SIG-M5 (cell line): ENCODE results near the gene PBRM1.

ENCODE experiments used
- DNase-seq: peaks from one replicate; lab custom pipeline; 2025; lab: John Stamatoyannopoulos, UW

The PBRM1 gene

GRCh38 chr3:52574056-52574965 lies 111.4 kb downstream of the PBRM1 start:
- DNase-seq, result no peak

DNA sequence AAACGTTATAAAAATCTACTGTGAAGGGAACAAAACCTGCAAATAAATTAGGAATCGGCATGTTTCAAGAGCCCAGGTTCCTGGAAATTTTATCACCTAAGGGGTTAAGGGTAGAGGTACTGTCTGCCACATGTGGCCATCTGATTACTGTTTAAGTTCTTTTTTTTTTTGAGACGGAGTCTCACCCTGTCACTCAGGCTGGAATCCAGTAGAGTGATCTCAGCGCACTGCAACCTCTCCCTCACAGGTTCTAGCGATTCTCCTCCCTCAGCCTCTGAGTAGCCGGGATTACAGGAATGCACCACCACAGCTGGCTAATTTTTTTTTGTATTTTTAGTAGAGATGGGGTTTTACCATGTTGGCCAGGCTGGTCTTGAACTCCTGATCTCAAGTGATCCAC lies 113.5 kb downstream of the PBRM1 start:
- DNase-seq, result no peak

DNA sequence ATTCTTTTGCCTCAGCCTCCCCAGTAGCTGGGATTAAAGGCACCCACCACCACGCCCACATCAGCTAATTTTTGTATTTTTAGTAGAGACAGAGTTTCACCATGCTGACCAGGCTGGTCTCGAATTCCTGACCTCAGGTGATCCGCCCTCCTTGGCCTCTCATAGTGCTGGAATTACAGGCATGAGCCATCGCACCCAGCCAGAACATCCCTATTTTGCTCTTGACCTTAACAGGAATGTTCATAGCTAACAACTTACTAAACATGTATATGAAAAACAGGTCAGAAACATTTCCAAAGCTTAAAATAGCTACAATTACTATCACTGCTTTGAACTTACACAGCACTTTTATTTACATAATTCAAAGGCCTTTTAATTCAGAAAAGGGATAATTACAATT lies 115.6 kb downstream of the PBRM1 start:
- DNase-seq, result no peak

GRCh38 chr3:52568069-52568468 lies 117.6 kb downstream of the PBRM1 start:
- DNase-seq, result no peak

GRCh38 chr3:52563984-52564383 lies 121.7 kb downstream of the PBRM1 start:
- DNase-seq, result no peak

DNA sequence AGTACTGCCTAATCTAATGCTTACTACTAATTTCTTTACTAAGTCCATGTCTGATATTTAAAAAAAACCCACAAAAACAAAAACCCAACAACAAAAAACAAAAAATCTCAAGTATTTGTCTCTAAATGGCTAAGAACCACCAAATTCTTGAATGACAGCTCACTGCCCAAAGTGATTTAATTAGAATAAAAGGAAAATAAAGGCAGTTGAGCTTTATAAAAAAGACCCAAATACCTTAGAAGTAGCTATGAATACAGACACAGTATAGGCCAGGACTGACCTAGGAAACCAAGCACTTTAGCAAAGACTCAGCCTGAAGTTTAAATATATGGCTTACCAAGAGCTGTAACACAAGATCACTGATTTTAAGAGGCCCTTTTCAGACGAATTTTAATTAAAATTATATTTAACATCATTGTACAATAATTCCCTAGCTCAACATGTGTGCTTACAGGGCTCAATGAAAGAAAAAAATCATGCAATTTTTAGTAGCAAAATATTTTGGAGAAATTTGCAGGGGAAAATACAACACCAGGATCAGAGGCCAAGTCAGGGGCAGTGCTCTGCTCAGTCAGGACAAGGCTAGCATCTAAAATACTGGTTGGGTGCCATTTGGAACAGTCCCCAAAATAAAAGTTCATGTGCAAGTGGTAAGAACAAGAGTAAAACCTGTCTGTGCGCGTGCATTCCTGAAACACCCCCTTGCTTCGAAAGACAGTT lies 124.5 kb downstream of the PBRM1 start:
- no peak for DNase-seq

- DNase-seq, result no peak
These were observed 127.3 kb downstream of the PBRM1 start for GRCh38 chr3:52558436-52558835.

- DNase-seq, result no peak
These were observed 128.4 kb downstream of the PBRM1 start for GRCh38 chr3:52557011-52557960.

- no peak for DNase-seq
These were observed 130.7 kb downstream of the PBRM1 start for GRCh38 chr3:52555056-52555455.

DNA sequence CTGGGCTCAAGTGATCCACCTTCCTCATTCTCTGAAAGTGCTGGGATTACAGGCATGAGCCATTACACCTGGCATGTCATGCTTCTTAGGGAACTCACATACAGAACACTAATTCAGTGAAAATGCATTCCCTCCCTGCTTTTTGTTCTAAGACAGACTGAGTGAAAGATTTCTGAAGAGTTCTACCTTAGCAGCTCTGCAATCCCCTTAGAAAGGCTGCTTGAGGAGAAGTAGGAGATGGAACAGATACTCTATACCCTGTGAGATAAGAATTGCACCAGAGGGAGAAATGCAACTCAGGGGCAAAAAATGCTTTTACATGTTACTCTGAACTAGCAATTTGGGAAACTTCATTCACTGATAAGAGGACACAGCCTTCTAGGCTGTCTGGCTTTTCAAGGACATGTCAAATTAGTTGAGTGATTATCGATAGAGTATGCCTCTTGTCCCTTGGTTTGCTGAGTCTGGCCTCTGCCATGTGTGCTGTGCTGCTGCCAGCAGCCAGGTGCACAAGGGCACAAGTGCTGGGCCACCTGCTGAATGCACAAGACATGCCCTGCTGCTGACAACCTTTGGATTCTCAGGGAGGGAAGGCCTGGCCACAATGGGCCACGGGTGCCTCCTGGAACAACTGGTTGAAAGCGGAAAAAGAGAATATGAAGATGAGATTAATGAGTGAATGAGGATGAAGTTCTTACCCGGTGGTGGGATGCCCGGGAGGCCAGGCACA lies 131.5 kb downstream of the PBRM1 start:
- no peak for DNase-seq

DNA sequence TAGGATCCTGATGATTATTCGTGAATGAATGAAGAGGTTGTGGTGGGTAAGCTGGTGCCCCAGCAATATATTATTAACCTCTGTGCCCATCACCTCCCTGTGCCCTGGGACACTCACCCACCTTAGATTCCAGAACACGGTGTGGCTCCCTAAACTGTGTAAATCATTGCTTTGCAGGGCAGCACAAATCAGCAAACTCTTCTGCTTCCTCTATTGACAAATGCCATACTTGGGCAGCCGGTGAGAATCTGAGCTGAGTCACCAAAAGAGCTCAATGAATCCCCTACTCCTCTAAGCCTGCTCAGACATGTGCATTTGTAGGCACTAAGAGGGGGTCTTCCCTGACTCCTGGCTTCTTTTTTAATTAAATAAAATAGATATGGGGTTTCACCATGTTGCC lies 133.6 kb downstream of the PBRM1 start:
- no peak for DNase-seq

DNA sequence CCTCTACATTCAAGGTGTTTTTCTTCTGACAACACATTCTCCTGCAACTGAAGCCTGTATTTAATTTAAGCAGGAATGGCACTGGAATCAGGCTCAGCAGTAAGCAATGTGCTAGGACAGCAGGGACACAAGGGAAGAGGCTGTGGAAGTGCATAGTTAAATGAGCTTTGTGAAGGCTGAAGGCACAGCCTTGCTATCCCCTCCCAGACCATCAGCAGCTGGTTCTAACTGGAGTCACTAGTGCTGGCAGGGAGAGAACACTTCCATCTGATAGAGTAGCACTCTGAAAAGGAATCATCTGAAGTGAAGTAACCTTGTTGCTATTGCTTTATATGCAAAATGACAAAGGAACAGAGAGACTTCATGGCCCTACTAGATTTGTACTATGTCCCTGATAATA lies 134.6 kb downstream of the PBRM1 start:
- DNase-seq, result no peak

GRCh38 chr3:52547143-52547542 lies 138.6 kb downstream of the PBRM1 start:
- no peak for DNase-seq

- no peak for DNase-seq
These were observed 139.4 kb downstream of the PBRM1 start for GRCh38 chr3:52546111-52546901.

DNA sequence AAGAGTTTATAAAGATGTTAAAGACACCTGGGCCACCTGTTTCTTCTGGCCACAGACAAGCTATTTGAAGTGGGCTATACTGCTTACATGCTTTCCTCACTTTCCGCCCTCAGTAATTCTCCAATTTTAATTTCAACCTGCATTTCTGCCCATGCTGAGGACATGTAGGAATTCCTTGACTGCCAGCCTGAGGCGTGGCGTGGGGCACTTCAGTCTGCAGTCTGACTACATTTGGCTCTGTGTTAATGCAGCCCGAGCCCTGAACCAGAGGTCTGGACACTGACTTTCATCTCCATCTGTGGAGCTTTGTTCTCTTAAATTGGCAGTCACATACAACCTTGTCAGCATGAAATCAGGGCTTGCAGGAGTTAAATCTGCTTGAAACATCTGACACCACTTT lies 140.8 kb downstream of the PBRM1 start:
- no peak for DNase-seq

GRCh38 chr3:52541050-52541449 lies 144.7 kb downstream of the PBRM1 start:
- no peak for DNase-seq

- no peak for DNase-seq
These were observed 146.6 kb downstream of the PBRM1 start for GRCh38 chr3:52539010-52539653.

DNA sequence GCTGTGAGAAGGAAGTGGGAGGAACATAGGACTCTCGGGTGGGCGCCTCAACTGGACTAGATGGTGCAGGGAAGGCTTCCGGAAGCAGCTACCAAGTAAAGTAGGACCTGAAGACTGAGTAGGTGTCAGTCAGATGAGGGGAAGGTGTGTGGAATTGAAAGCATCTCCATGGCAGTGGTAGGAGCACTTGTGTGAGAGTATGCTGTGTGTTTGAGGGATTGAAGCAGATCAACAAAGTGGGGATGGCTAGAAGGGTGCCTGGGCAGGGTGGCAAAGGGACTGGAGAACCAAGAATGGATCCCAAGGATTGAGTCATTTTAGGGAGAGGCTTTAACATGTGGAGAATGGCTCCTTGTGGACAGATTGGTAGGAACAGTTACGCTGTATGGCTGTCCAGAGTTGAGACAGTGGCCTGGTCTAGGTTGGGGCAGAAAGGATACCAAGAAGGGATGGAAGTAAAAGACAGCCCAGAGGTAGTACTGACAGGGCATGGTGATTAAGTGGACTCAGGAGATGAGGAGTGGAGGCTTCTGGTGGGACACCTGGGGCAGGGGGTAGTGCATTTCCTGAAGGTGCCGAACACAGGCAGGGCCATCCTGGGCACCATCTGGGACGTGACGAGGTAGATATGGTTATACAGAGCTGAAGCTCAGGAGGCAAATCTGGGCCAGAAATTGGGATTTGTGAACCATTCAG lies 147.8 kb downstream of the PBRM1 start:
- DNase-seq, result no peak

DNA sequence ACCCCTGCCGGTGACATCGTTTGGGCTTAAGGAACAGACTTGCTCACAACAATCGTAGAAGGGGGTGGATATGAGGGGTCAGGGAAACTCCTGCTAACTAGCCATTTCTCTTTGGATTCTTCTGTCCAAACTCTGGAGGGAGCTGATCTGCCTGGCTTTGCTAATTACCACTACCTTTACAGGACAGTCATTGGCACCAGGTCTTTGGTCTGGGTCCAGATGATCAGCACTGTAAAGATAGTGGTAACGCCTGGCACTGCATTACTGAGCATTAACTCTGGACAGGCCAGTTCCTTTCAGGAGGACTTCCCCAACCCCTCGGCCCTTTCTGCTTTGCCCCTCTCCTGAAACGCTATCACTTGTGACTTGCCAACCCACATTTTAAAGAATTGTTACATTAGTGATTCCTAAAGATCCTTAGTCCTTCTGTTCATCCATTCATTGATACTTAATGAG lies 148.5 kb downstream of the PBRM1 start:
- no peak for DNase-seq
